Stomach (tissue), 9 donors: ENCODE results near the gene FSIP1. TPM values are rescaled to one million over a fixed set of nuclear protein-coding genes. Genes with fewer than 3 reads are reported as not detected.

Experiments
- DNase-seq, 2 donors: peaks; one replicate each; pipeline versions ENCODE4 v3.0.0 to v3.0.0-alpha.2; 2013 to 2019
- H3K27ac ChIP-seq, 5 donors: fragments of 200-600 bp in 4 of 5; sonication (generic) in 4 of 5; one replicate each; pipeline ENCODE4 v1.5.1; 2013 to 2019; ENCODE audit warnings: mild to moderate bottlenecking in 1 of 5, moderate library complexity in 1 of 5
- H3K27me3 ChIP-seq, 3 donors: fragments of 200-600 bp; sonication (generic); one replicate each; pipeline ENCODE4 v1.5.1; 2017 to 2019; ENCODE audit warnings: mixed run types in 1 of 3
- H3K36me3 ChIP-seq, 4 donors: fragments of 200-600 bp; sonication (generic); 1 replicate in 3 of 4; 2 replicates in 1 of 4; pipeline ENCODE4 v1.5.1; 2016 to 2019
- H3K4me1 ChIP-seq, 4 donors: fragments of 200-600 bp; sonication (generic); one replicate each; pipeline ENCODE4 v1.5.1; 2016 to 2019
- H3K4me3 ChIP-seq, 4 donors: fragments of 200-600 bp; sonication (generic) in 3 of 4; one replicate each; pipeline ENCODE4 v1.5.1; 2016 to 2019; ENCODE audit warnings: mild to moderate bottlenecking in 1 of 4
- H3K9me3 ChIP-seq, 4 donors: fragments of 200-600 bp; sonication (generic); one replicate each; pipeline ENCODE4 v1.5.1; 2016 to 2019
- CTCF ChIP-seq, 7 experiments: fragments of 450-650 bp in 4 of 7; fragments of 200-600 bp in 3 of 7; sonication (generic) in 3 of 7; IDR thresholded peaks; one replicate each; pipeline ENCODE4 v1.5.1; 2016 to 2019; ENCODE audit warnings: antibody characterized with exemption in 7 of 7, control low read depth in 2 of 7, mild to moderate bottlenecking in 1 of 7
- EP300 ChIP-seq: sonication (generic); formaldehyde crosslinking; IDR thresholded peaks from one replicate; pipeline ENCODE4 v1.6.1; 2017; ENCODE audit warnings: antibody characterized with exemption
- POLR2A ChIP-seq, 4 donors: fragments of 450-650 bp; IDR thresholded peaks; one replicate each; pipeline ENCODE4 v1.6.1; 2016; ENCODE audit warnings: antibody characterized with exemption in 4 of 4, control low read depth in 2 of 4, mild to moderate bottlenecking in 1 of 4, moderate library complexity in 1 of 4
- POLR2AphosphoS5 ChIP-seq, 3 donors: sonication (generic); formaldehyde crosslinking; IDR thresholded peaks; one replicate each; pipeline ENCODE4 v1.6.1; 2016; ENCODE audit warnings: antibody characterized with exemption in 3 of 3
- WGBS, 5 donors: extraction: QIAGEN DNeasy Blood & Tissue Kit in 3 of 5; methylation state at CpG; one replicate each; pipeline versions ENCODE4 v1.1.5 to v1.1.7; 2013 to 2018; 5-methylcytosine and 5-hydroxymethylcytosine counted together
- intact Hi-C: fragments of 100-400 bp; cut with DNase I; formaldehyde crosslinking; loops from one replicate; pipeline ENCODE4 v1.15.1; 2023; ENCODE audit warnings: low total_unique reads
- polyA plus RNA-seq, 3 donors: library from polyadenylated mRNA; stranded (reverse); fragments of 200-250 nt; gene quantifications; one replicate each; pipeline ENCODE4 v1.2.3, GENCODE V29; 2013
- total RNA-seq, 5 donors: library from RNA; depleted of rRNA; stranded (reverse); fragments of >200 nt; gene quantifications; one replicate each; pipeline versions ENCODE4 v1.1.0 to v1.2.3, GENCODE V29; 2014 to 2016
- donor health status: healthy with polysubstance abuse.
- donor health status: Bipolar disorder and iron deficiency.
- donor health status: healthy.

Gene FSIP1
- total and polyA plus RNA-seq, 8 donors: 0.08 to 141 (median 0.66) TPM

- H3K27ac ChIP-seq: no peak overlapping the region
- H3K36me3 ChIP-seq: no peaks in the 10 kb centered on the region
- peaks cover 7 to 50% (median 20%) of the 10 kb centered on the region in 4 donors for H3K9me3 ChIP-seq
- no peak overlapping the region for H3K4me3 ChIP-seq
- no peaks in the 10 kb centered on the region for H3K27me3 ChIP-seq
- no peak for TF ChIP-seq POLR2A (IDR thresholded peaks at IDR 0.05)
- TF ChIP-seq CTCF (IDR thresholded peaks at IDR 0.05): no peak
- TF ChIP-seq EP300: no peak
- no peak for TF ChIP-seq POLR2AphosphoS5 (IDR thresholded peaks at IDR 0.05)
- intact Hi-C loops: no loop called here
- no peaks in the 10 kb centered on the region for H3K4me1 ChIP-seq
- DNase-seq: no peak
Observed at GRCh38 chr15:39610665-39611064, 172.0 kb downstream of the FSIP1 start.

- DNase-seq: peak in 1 of 2 donors; percentile 45
- intact Hi-C loops: no loop called here
- Histone ChIP-seq H3K4me3 (no peak overlapping the region), H3K36me3 (no peaks in the 10 kb centered on the region), H3K27ac (peak overlapping the region in 2 of 5 donors; percentile 3 to 30), H3K9me3 (peaks cover 7 to 44% (median 20%) of the 10 kb centered on the region in 4 donors), H3K4me1 (no peaks in the 10 kb centered on the region), H3K27me3 (no peaks in the 10 kb centered on the region)
- 56 to 77% (median 71%) methylated on average over 4 of the region's 4 CpGs for WGBS, 5 donors
- no peak for TF ChIP-seq POLR2AphosphoS5 (IDR thresholded peaks at IDR 0.05)
Observed at GRCh38 chr15:39609166-39609916, 173.3 kb downstream of the FSIP1 start.

GRCh38 chr15:39608185-39609139 is 174.2 kb downstream of the FSIP1 start:
- intact Hi-C loops: no loop called here
- no peaks in the 10 kb centered on the region for H3K4me1 ChIP-seq
- no peaks in the 10 kb centered on the region for H3K27me3 ChIP-seq
- DNase-seq: no peak
- H3K9me3 ChIP-seq: peaks cover 7 to 35% (median 20%) of the 10 kb centered on the region in 4 donors
- TF ChIP-seq POLR2AphosphoS5 (IDR thresholded peaks at IDR 0.05): no peak
- no peak for TF ChIP-seq CTCF (IDR thresholded peaks at IDR 0.05)
- TF ChIP-seq POLR2A (IDR thresholded peaks at IDR 0.05): no peak
- no peak for TF ChIP-seq EP300
- WGBS, 5 donors: 89 to 95% (median 90%) methylated on average over 2 of the region's 2 CpGs
- no peak overlapping the region for H3K4me3 ChIP-seq
- H3K27ac ChIP-seq: peak overlapping the region in 2 of 5 donors; percentile 3 to 30
- H3K36me3 ChIP-seq: no peaks in the 10 kb centered on the region

GRCh38 chr15:39605146-39605545 is 177.5 kb downstream of the FSIP1 start:
- H3K27me3 ChIP-seq: no peaks in the 10 kb centered on the region
- H3K36me3 ChIP-seq: no peaks in the 10 kb centered on the region
- no peaks in the 10 kb centered on the region for H3K4me1 ChIP-seq
- no peak overlapping the region for H3K4me3 ChIP-seq
- TF ChIP-seq EP300: no peak
- no peak for TF ChIP-seq POLR2AphosphoS5 (IDR thresholded peaks at IDR 0.05)
- no peak for TF ChIP-seq CTCF (IDR thresholded peaks at IDR 0.05)
- TF ChIP-seq POLR2A (IDR thresholded peaks at IDR 0.05): no peak
- no peak for DNase-seq
- intact Hi-C loops: no loop called here
- H3K9me3 ChIP-seq: peaks cover 0 to 16% (median 6%) of the 10 kb centered on the region in 4 donors
- 93 to 100% (median 97%) methylated on average over 1 of the region's 1 CpG for WGBS, 5 donors
- H3K27ac ChIP-seq: no peak overlapping the region
